IPS-NIHi7 (cell line): ENCODE data around the gene IRAK3.
"Not testable (repeated sequence)": the region's sequence is repeated elsewhere in the genome, so short reads cannot be mapped to it uniquely, and the experiment has no call there.

Source experiments
- DNase-seq: peaks from one replicate; pipeline ENCODE4 v3.0.0; 2012; ENCODE audit warnings: mixed read lengths; ENCODE audit errors: extremely low spot score

IRAK3 gene

GRCh38 chr12:66302827-66303169 is 113.8 kb downstream of the IRAK3 start:
- no peak for DNase-seq

GRCh38 chr12:66303316-66303804 is 114.3 kb downstream of the IRAK3 start:
- not testable (repeated sequence) for DNase-seq
